Testis (tissue), 3 donors: ENCODE results near the gene USP48. TPM values are rescaled to one million over a fixed set of nuclear protein-coding genes. Genes with fewer than 3 reads are reported as not detected.
"Not testable (repeated sequence)": the region's sequence is repeated elsewhere in the genome, so short reads cannot be mapped to it uniquely, and the experiment has no call there.

Source experiments
- DNase-seq: peaks from one replicate; pipeline ENCODE4 v3.0.0-alpha.2; 2019
- H3K27ac ChIP-seq, 2 donors: fragments of 200-600 bp; sonication (generic); one replicate each; pipeline ENCODE4 v1.5.1; 2019
- H3K27me3 ChIP-seq: fragments of 200-600 bp; sonication (generic); one replicate; pipeline ENCODE4 v1.5.1; 2019
- H3K36me3 ChIP-seq: fragments of 200-600 bp; sonication (generic); one replicate; pipeline ENCODE4 v1.5.1; 2017; ENCODE audit warnings: low read depth; ENCODE audit errors: missing control alignments
- H3K4me1 ChIP-seq: fragments of 200-600 bp; sonication (generic); one replicate; pipeline ENCODE4 v1.5.1; 2019
- H3K4me3 ChIP-seq, 2 donors: fragments of 200-600 bp; sonication (generic); one replicate each; pipeline ENCODE4 v1.5.1; 2017 to 2019
- H3K9me3 ChIP-seq: fragments of 200-600 bp; sonication (generic); one replicate; pipeline ENCODE4 v1.5.1; 2017
- CTCF ChIP-seq, 3 experiments: fragments of 450-650 bp in 2 of 3; fragments of 200-600 bp in 1 of 3; sonication (generic) in 1 of 3; IDR thresholded peaks; one replicate each; pipeline ENCODE4 v1.5.1; 2016 to 2019; ENCODE audit warnings: antibody characterized with exemption in 3 of 3, mild to moderate bottlenecking in 2 of 3, moderate library complexity in 1 of 3
- POLR2A ChIP-seq: fragments of 450-650 bp; IDR thresholded peaks from one replicate; pipeline ENCODE4 v1.6.1; 2017; ENCODE audit warnings: antibody characterized with exemption, mild to moderate bottlenecking, moderate library complexity
- WGBS, 2 donors: methylation state at CpG; one replicate each; pipeline ENCODE4 v1.1.5; 2018; 5-methylcytosine and 5-hydroxymethylcytosine counted together
- intact Hi-C: fragments of 100-400 bp; cut with DNase I; formaldehyde crosslinking; loops from one replicate; pipeline ENCODE4 v1.15.1; 2023; ENCODE audit warnings: low total_unique reads
- polyA plus RNA-seq: library from polyadenylated mRNA; stranded (reverse); fragments of 350-450 nt; fragmentation: Illumina TruSeq; extraction: RNeasy Lipid Tissue Mini Kit (QIAGEN cat#74804); gene quantifications from one replicate; pipeline ENCODE4 v1.2.3, GENCODE V29; 2014; ENCODE audit warnings: low read depth, low replicate concordance; ENCODE audit not compliant: insufficient read depth
- total RNA-seq, 2 donors: library from RNA; depleted of rRNA; stranded (reverse); fragments of >200 nt; gene quantifications; one replicate each; pipeline ENCODE4 v1.2.3, GENCODE V29; 2016

Gene USP48
- total and polyA plus RNA-seq, 3 donors from 2014 or later: 33.3 to 66.2 (median 63.0) TPM

- TF ChIP-seq CTCF (IDR thresholded peaks at IDR 0.05): no peak
- no peaks in the 10 kb centered on the region for H3K9me3 ChIP-seq
- 1% methylated on average over 17 of the region's 17 CpGs for WGBS, 2 donors
- no peaks in the 10 kb centered on the region for H3K36me3 ChIP-seq
- H3K27me3 ChIP-seq: no peaks in the 10 kb centered on the region
- no peak for DNase-seq
- intact Hi-C loops: no loop called here
- H3K4me3 ChIP-seq: peak overlapping the region; percentile 89 to 100
- peak overlapping the region; percentile 100 for H3K27ac ChIP-seq
- H3K4me1 ChIP-seq: peaks cover 10% of the 10 kb centered on the region
Measured at GRCh38 chr1:21781815-21782348, 1.1 kb downstream of the USP48 start.

- no peaks in the 10 kb centered on the region for H3K27me3 ChIP-seq
- no peak overlapping the region for H3K4me3 ChIP-seq
- 76 to 78% methylated on average over 12 of the region's 12 CpGs for WGBS, 2 donors
- no peak overlapping the region for H3K27ac ChIP-seq
- peaks cover 16% of the 10 kb centered on the region for H3K4me1 ChIP-seq
- no peaks in the 10 kb centered on the region for H3K36me3 ChIP-seq
- intact Hi-C loops: no loop called here
- H3K9me3 ChIP-seq: no peaks in the 10 kb centered on the region
- TF ChIP-seq POLR2A (no peak), CTCF (IDR thresholded peaks at IDR 0.05) (no peak)
- DNase-seq: no peak
Measured at GRCh38 chr1:21779613-21780521, 3.1 kb downstream of the USP48 start.

GRCh38 chr1:21778405-21778727 is 4.6 kb downstream of the USP48 start:
- DNase-seq: no peak
- no peaks in the 10 kb centered on the region for H3K36me3 ChIP-seq
- H3K27me3 ChIP-seq: no peaks in the 10 kb centered on the region
- H3K4me3 ChIP-seq: no peak overlapping the region
- no peak for TF ChIP-seq POLR2A
- TF ChIP-seq CTCF (IDR thresholded peaks at IDR 0.05): no peak
- intact Hi-C loops: no loop called here
- H3K4me1 ChIP-seq: peaks cover 16% of the 10 kb centered on the region
- WGBS, 2 donors: 84 to 98% methylated on average over 2 of the region's 2 CpGs
- H3K27ac ChIP-seq: no peak overlapping the region
- no peaks in the 10 kb centered on the region for H3K9me3 ChIP-seq

GRCh38 chr1:21776925-21777324 is 6.0 kb downstream of the USP48 start:
- not testable (repeated sequence) for H3K27me3 ChIP-seq, H3K4me3 ChIP-seq
- H3K4me1 ChIP-seq: peaks cover 16% of the 10 kb centered on the region

GRCh38 chr1:21775985-21776562 is 6.9 kb downstream of the USP48 start:
- intact Hi-C loops: no loop called here

More at GRCh38 chr1:21776925-21777324, 6.0 kb downstream of the USP48 start:
- H3K36me3 ChIP-seq, H3K27ac ChIP-seq, H3K9me3 ChIP-seq, intact Hi-C loops, DNase-seq: not testable (repeated sequence)
- WGBS, 2 donors: 72 to 75% methylated on average over 5 of the region's 5 CpGs

More at GRCh38 chr1:21775985-21776562, 6.9 kb downstream of the USP48 start:
- no peak overlapping the region for H3K4me3 ChIP-seq
- peaks cover 9% of the 10 kb centered on the region for H3K4me1 ChIP-seq
- no peaks in the 10 kb centered on the region for H3K27me3 ChIP-seq
- H3K27ac ChIP-seq: peak overlapping the region in 1 of 2 donors; percentile 48
- no peaks in the 10 kb centered on the region for H3K9me3 ChIP-seq
- no peak for DNase-seq
- H3K36me3 ChIP-seq: no peaks in the 10 kb centered on the region
- no peak for TF ChIP-seq CTCF (IDR thresholded peaks at IDR 0.05)
- no peak for TF ChIP-seq POLR2A
